Lower leg skin (tissue), 4 donors: ENCODE data around the gene USF2. TPM values are rescaled to one million over a fixed set of nuclear protein-coding genes. Genes with fewer than 3 reads are reported as not detected.

Experiments
- DNase-seq, 2 donors: peaks; one replicate each; pipeline ENCODE4 v3.0.0-alpha.2; 2019; ENCODE audit warnings: low spot score in 2 of 2
- H3K4me3 ChIP-seq: fragments of 200-600 bp; sonication (generic); 2 replicates; pipeline ENCODE4 v1.5.1; 2017; ENCODE audit warnings: mild to moderate bottlenecking, low read depth; ENCODE audit not compliant: poor library complexity, severe bottlenecking
- POLR2A ChIP-seq, 2 donors: fragments of 450-650 bp; IDR thresholded peaks; one replicate each; pipeline ENCODE4 v1.6.1; 2016 to 2017; ENCODE audit warnings: antibody characterized with exemption in 2 of 2, mild to moderate bottlenecking in 1 of 2, moderate library complexity in 1 of 2
- WGBS, 2 donors: methylation state at CpG; one replicate each; pipeline ENCODE4 v1.1.5; 2018; 5-methylcytosine and 5-hydroxymethylcytosine counted together
- intact Hi-C: fragments of 100-400 bp; cut with DNase I; formaldehyde crosslinking; loops from one replicate; pipeline ENCODE4 v1.15.0; 2023; ENCODE audit warnings: low total_unique reads
- total RNA-seq, 4 donors: library from RNA; depleted of rRNA; stranded (reverse); fragments of >200 nt; gene quantifications; one replicate each; pipeline ENCODE4 v1.1.0, GENCODE V29; 2016
- TF ChIP-seq, protein P1 (sequence below), 3 donors: fragments of 450-650 bp; IDR thresholded peaks; one replicate each; pipeline ENCODE4 v1.5.1; 2016; ENCODE audit warnings: antibody characterized with exemption in 3 of 3, mild to moderate bottlenecking in 3 of 3, moderate library complexity in 2 of 3

Gene USF2
- total RNA-seq, 4 donors from 2014 or later = 95.9 to 126 (median 120) TPM

DNA sequence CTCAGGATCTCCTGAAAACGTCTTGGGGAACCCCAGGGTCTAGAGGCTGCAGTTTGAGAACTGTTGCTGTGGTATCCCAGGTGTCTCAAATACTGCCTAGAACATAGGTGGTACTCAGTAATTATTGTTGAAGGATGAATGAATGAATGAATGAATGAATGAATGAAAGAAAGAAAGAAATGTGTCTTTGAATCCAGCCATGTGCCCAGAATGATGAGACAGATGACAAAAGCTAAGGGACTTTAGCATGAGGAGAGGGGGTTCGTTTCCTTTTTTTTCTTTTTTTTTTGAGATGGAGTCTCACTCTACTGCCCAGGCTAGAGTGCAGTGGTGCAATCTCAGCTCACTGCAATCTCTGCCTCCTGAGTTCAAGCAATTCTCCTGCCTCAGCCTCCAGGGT lies 12.2 kb upstream of the USF2 start:
- H3K4me3 ChIP-seq = no peak overlapping the region
- no peak for TF ChIP-seq POLR2A (IDR thresholded peaks at IDR 0.05)
- TF ChIP-seq, protein P1, sequence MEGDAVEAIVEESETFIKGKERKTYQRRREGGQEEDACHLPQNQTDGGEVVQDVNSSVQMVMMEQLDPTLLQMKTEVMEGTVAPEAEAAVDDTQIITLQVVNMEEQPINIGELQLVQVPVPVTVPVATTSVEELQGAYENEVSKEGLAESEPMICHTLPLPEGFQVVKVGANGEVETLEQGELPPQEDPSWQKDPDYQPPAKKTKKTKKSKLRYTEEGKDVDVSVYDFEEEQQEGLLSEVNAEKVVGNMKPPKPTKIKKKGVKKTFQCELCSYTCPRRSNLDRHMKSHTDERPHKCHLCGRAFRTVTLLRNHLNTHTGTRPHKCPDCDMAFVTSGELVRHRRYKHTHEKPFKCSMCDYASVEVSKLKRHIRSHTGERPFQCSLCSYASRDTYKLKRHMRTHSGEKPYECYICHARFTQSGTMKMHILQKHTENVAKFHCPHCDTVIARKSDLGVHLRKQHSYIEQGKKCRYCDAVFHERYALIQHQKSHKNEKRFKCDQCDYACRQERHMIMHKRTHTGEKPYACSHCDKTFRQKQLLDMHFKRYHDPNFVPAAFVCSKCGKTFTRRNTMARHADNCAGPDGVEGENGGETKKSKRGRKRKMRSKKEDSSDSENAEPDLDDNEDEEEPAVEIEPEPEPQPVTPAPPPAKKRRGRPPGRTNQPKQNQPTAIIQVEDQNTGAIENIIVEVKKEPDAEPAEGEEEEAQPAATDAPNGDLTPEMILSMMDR (IDR thresholded peaks at IDR 0.05) = no peak
- intact Hi-C loops = no loop called here
- DNase-seq = no peak
- WGBS, 2 donors = 55 to 60% methylated on average over 2 of the region's 2 CpGs

DNA sequence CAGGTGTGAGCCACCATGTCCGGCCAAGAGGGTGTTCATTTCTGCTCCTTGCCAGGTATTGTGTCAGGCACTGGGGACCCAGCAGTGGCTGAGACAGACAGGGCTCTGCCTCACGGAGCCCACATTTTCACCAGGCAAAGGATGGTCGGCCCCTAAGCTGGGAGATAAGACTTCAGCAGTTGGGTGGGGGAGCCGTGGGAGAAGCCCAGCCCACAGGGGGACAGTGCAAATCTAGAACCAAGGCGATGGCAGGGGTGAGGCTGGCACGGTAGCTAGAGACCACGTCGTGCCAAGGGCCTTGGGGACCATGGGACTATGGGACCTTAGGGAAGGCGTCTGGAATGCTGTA lies 11.7 kb upstream of the USF2 start:
- DNase-seq = peak in 1 of 2 donors; percentile 79
- TF ChIP-seq, protein P1 (IDR thresholded peaks at IDR 0.05) = no peak
- no peak for TF ChIP-seq POLR2A (IDR thresholded peaks at IDR 0.05)
- H3K4me3 ChIP-seq = no peak overlapping the region
- WGBS, 2 donors = 76 to 78% methylated on average over 9 of the region's 9 CpGs
- intact Hi-C loops = no loop called here

DNA sequence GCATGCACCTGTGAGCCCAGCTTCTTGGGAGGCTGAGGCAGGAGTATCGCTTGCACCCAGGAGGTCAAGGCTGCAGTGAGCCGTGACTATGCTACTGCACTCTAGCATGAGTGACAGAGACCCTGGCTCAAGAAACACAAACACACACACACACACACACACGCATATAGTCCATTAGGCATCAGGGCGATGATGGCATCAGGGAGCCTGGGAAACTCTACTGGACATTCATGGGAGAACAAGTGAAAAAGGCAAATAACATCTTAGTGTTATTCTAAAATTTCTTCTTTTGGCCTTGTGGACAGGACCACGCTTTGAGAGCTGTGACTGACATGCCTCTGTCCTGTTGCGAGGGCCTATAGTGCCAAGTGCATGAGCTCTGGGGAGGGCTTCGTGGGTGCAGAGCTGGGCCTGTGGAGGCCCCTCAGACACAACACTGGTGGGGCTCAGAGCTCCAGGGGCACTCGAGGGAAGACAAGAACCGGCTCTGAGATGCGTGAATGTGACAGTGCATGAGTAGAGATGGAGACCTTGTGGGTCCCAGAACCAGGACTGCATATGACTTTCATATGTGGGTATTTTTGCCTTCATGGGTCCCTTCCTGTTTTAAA lies 8.0 kb upstream of the USF2 start:
- 70 to 81% methylated on average over 10 of the region's 10 CpGs for WGBS, 2 donors
- TF ChIP-seq, protein P1 (IDR thresholded peaks at IDR 0.05) = no peak
- no peak for TF ChIP-seq POLR2A (IDR thresholded peaks at IDR 0.05)
- no peak overlapping the region for H3K4me3 ChIP-seq
- DNase-seq = peak in 1 of 2 donors; percentile 25
- intact Hi-C loops = loop anchor here (10.0 kb wide), 1 partner anchor 116 kb away; the partner anchor contains the start of gene FXYD7

DNA sequence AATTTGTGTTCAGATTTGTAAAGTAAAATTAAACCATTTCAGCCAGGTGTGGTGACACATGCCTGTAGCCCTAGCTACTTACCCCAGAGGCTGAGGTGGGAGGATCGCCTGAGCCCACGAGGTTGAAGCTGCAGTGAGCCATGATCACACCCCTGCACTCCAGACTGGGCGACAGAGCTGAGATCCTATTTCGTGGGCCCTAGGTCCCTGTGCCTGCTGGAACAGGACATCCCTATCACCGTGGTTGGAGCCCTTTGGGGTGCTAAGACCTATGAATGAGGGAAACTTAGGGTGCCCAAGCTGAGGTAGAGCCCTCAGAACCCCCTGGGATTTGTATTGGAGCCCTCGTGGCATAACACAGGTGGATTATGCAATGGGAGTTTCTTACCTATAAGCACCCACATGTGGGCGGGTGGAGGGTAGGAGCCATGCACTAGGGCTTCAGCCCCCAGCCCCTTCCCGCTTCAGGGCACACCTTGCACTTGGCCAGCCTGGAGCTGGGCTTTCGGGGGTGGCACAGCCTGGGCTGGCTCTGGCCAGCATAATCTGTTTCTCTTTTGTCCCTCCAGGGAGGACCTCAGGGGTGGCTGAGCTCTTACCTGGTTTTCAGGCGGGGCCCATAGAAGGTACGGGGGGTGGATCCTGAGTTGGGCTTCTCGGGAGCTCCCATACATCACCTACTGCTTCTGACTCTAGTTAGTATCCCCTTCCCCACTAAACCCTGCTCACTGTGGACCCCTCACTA lies 7.2 kb upstream of the USF2 start:
- peak in 1 of 2 donors; percentile 75 for DNase-seq
- WGBS, 2 donors = 65 to 67% methylated on average over 12 of the region's 12 CpGs
- TF ChIP-seq, protein P1 (IDR thresholded peaks at IDR 0.05) = no peak
- no peak for TF ChIP-seq POLR2A (IDR thresholded peaks at IDR 0.05)
- H3K4me3 ChIP-seq = no peak overlapping the region
- intact Hi-C loops = loop anchor here (10.0 kb wide), 1 partner anchor 117 kb away; the partner anchor contains the start of gene FXYD7

DNA sequence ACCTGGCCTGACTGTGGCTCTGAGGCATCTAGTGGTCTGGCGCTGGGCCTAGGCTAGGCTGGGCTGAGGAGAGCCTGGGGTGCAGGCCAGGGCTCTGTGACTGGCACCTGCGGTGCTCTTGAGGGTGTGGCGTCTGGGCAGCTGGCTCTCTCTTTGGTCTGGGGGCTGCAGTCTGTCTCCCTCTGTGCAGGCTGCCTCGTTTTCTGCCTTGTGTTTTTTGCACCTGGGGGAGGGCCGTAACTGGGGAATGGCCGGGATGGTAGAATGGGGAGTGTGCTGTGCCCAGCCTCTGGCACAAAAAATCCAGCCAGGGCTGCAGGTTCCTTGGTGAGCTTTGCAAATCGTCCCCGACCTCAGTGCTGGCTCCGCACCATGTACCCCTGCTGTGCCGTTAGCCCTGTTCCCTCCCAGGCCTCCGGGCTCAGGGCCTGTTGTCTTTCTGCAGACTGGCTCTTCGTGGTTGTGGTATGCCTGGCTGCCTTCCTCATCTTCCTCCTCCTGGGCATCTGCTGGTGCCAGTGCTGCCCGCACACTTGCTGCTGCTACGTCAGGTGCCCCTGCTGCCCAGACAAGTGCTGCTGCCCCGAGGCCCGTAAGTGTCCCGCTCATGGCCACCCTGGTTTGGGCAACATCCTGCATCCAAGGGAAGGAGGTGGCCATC lies 6.5 kb upstream of the USF2 start:
- no peak overlapping the region for H3K4me3 ChIP-seq
- TF ChIP-seq POLR2A (IDR thresholded peaks at IDR 0.05) = no peak
- TF ChIP-seq, protein P1 (IDR thresholded peaks at IDR 0.05) = no peak
- intact Hi-C loops = loop anchor here (10.0 kb wide), 1 partner anchor 117 kb away; the partner anchor contains the start of gene FXYD7
- peak in 1 of 2 donors; percentile 82 for DNase-seq
- WGBS, 2 donors = 55 to 74% methylated on average over 17 of the region's 17 CpGs
